ENCODE data around the gene ABCC8.

ABCC8 gene

DNA sequence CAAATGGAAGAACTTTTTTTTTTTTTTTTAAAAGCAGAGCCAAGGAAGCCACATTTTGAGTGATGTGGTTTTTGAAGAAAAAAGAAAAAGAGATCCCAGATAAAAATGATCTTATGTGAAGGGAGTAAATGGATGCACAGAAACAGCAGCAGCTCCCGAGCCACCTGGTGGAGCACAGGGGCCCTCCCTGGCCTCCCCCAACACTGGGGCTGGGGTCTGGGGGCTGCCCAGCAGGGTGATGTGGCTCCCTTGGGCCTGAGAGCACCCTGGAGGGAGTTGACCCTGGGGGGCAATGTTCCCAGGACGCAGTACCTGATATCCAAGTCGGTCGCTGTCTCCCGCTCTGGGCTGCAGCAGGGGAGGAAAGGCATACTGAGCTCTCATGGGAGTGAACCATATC lies 61.7 kb downstream of the ABCC8 start:
- no peak overlapping the region for H3K4me3 ChIP-seq (ENCODE audit: low read depth, low read length)
- no peak for DNase-seq (ENCODE audit: low read depth)
- TF ChIP-seq, protein P1, sequence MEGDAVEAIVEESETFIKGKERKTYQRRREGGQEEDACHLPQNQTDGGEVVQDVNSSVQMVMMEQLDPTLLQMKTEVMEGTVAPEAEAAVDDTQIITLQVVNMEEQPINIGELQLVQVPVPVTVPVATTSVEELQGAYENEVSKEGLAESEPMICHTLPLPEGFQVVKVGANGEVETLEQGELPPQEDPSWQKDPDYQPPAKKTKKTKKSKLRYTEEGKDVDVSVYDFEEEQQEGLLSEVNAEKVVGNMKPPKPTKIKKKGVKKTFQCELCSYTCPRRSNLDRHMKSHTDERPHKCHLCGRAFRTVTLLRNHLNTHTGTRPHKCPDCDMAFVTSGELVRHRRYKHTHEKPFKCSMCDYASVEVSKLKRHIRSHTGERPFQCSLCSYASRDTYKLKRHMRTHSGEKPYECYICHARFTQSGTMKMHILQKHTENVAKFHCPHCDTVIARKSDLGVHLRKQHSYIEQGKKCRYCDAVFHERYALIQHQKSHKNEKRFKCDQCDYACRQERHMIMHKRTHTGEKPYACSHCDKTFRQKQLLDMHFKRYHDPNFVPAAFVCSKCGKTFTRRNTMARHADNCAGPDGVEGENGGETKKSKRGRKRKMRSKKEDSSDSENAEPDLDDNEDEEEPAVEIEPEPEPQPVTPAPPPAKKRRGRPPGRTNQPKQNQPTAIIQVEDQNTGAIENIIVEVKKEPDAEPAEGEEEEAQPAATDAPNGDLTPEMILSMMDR (IDR thresholded peaks at IDR 0.05; ENCODE audit: low read depth, low read length, missing control alignments), result no peak

DNA sequence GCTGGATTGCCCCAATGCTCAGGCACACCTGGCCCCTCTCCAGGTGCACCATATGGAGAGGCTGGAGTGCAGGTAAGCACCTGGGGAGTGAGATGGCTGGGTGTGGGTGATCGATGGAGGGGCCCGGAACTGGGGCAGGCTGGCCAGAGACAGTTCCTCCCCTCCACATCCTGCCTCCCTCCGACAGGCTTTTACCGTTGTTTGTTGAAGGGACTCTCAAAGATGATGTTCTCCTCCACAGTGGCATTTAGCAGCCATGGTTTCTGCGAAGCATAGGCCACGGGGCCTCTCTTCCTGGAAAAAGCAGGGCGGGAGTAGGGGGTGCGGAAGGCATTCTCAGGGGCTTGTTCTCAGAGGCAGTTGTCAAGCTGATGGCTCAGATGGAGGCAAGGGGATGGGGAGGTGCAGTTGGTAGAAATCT lies 62.3 kb downstream of the ABCC8 start:
- TF ChIP-seq, protein P1 (IDR thresholded peaks at IDR 0.05; ENCODE audit: low read depth, low read length, missing control alignments), result no peak
- H3K4me3 ChIP-seq (ENCODE audit: low read depth, low read length), result no peak overlapping the region
- no peak for DNase-seq (ENCODE audit: low read depth)

DNA sequence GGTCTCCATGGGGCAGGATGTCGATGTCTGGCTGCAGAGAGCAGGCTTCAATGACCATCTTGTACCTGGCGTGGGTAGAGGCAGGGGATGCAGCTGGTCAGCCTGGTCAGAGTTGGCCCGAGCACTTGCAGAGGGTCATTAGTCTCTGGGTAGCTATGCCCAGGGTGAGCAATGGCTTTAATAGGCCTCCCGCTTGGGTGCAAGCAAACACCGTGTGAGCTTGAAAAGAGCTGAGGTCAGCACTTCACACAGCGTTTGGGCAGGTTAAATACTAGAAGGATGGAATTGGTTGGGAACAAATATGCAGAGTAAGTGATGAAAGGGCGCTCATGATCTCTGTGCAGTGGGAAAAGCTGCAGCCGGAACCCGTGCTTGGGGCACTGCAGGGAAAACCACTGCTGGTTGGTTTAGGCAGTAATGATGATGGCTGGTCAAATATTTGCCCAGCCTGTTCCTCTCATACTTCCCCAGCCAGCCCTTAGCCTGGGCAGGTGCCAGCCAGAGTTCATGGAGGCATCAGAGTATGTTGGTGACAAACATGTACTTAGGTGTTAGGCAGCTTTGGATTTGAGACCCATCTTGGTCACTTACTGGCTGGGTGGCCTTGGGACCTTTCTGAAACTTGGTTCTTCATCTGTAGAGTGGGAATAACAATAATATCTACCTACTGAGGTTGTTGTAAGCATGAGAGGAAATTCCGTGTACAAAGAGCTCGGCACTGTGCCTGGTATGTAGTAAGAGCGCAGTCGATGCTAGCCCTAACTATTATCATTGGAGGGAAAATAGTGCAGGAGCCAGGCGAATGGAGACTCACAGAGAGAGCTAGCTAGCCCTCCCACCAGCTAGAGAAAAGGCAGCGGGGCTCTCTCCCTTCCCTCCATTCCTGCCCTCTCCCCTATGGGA lies 63.0 kb downstream of the ABCC8 start:
- TF ChIP-seq, protein P1 (IDR thresholded peaks at IDR 0.05; ENCODE audit: low read depth, low read length, missing control alignments), result no peak
- H3K4me3 ChIP-seq (ENCODE audit: low read depth, low read length), result no peak overlapping the region
- no peak for DNase-seq (ENCODE audit: low read depth)

- TF ChIP-seq, protein P1 (IDR thresholded peaks at IDR 0.05; ENCODE audit: low read depth, low read length, missing control alignments), result no peak
- H3K4me3 ChIP-seq (ENCODE audit: low read depth, low read length), result no peak overlapping the region
- no peak for DNase-seq (ENCODE audit: low read depth)
These were observed 64.0 kb downstream of the ABCC8 start for GRCh38 chr11:17412488-17413180.

GRCh38 chr11:17411418-17411817 lies 65.2 kb downstream of the ABCC8 start:
- no peak overlapping the region for H3K4me3 ChIP-seq (ENCODE audit: low read depth, low read length)
- no peak for DNase-seq (ENCODE audit: low read depth)
- TF ChIP-seq, protein P1 (IDR thresholded peaks at IDR 0.05; ENCODE audit: low read depth, low read length, missing control alignments), result no peak

DNA sequence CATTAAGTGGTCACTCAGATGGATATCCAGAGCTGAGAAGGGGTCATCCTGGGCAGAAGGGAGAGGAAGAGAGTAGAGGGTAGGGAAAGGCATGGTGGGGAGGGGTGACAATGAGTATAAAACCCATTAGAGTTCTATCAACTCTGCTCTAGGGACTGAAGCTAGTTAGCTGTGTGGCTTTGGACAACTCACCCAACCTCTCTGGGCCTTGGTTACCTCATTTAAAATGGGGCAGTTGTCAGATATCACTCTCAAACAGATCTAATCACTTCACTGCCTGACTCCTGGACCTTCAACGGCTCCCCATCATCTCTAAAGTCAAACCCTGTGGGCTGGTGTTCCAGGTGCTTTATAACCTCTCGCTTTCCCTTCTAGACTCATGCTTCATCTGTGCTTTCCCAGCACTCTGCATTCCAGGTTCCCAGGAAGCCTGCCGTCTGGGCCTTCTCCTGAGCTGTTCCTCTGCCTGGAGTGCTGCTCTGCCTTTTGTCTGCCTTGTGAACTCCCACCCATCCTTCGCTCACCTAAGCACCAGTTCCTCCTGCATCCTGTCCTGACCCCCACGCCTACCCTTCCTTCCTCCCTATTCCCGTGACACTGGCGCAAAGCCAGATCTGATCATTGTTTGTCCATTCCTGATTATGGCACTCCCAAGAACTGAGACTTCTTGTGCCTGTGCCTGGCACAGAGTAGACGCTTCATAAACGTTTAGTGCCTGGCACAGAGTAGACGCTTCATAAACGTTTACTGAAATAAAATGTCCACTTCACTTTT lies 65.9 kb downstream of the ABCC8 start:
- DNase-seq (ENCODE audit: low read depth), result no peak
- no peak overlapping the region for H3K4me3 ChIP-seq (ENCODE audit: low read depth, low read length)
- TF ChIP-seq, protein P1 (IDR thresholded peaks at IDR 0.05; ENCODE audit: low read depth, low read length, missing control alignments), result no peak
